Posterior cingulate gyrus (tissue), 11 donors: Measurements from ENCODE around the gene S100A2.
A peak's percentile ranks its signal among the peaks of the same experiment; 100 is the strongest.

Experiments used
- DNase-seq, 10 donors: peaks; one replicate each; pipeline versions ENCODE4 v3.0.0 to v3.0.0-alpha.2; 2020 to 2021; ENCODE audit warnings: mixed read lengths in 3 of 10
- intact Hi-C: fragments of 100-400 bp; cut with DNase I; formaldehyde crosslinking; loops from one replicate; pipeline ENCODE4 v1.15.1; 2023

S100A2 gene

DNA sequence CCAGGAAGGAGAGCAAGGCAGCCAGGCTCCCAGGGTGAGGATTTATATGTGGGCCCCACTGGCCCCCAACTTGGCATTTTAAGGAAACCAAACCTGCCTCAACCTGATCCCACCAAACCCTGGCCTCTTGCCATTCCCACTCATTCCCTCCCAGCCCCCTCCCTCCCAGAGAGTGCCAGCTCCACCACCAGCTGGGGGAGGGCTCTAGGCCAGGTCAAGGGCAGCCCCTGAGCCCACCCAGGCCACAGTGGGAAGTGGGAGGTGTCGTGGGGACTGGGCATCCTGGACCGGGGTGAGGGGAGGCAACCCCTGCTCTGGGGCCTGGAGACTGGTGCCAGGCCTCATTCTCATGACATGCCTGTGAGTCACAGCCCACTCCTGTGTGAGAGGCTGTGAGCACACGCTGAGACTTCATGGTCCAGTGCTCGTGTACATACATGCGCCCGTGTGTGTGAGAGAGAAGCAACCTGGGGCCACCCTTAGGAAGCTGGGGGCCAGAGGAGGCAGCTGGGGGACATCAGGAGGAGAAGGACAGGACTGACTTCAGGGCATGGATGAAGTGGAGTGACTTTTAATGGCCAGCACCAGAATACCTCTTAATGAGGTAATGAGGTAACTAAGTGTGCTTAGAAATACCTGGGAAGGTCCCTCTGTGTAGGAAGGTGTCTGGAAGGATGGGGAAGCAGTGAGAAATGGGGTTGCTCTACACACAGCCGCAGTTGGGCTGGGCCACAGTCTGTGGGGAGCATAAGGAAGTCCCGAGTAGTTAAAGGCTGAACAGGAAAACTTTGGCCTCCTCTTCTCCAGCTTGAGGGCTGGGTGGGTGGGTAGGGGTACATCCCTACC lies at the start of gene S100A2:
Gene S100A2, minus strand, starts transcription at position 316 of the 846 bp plus-strand sequence. CDS start 1,967 bp downstream, outside the sequence.
- intact Hi-C loops, result loop anchor here (5.0 to 10.0 kb wide), 2 partner anchors 33 to 211 kb away; partner anchors contain the start of gene S100A9
- DNase-seq, result peak in 1 of 10 donors; percentile 79

GRCh38 chr1:153615406-153615805 lies 49.8 kb upstream of the S100A2 start:
- peak in 1 of 10 donors; percentile 60 for DNase-seq

GRCh38 chr1:153614906-153615305 lies 49.3 kb upstream of the S100A2 start:
- intact Hi-C loops, result no loop called here
- peak in 1 of 10 donors; percentile 72 for DNase-seq

More at GRCh38 chr1:153615406-153615805, 49.8 kb upstream of the S100A2 start:
- intact Hi-C loops, result no loop called here

GRCh38 chr1:153614189-153614900 lies 48.7 kb upstream of the S100A2 start:
- intact Hi-C loops, result no loop called here
- peak in 2 of 10 donors; percentile 37 to 75 for DNase-seq

DNA sequence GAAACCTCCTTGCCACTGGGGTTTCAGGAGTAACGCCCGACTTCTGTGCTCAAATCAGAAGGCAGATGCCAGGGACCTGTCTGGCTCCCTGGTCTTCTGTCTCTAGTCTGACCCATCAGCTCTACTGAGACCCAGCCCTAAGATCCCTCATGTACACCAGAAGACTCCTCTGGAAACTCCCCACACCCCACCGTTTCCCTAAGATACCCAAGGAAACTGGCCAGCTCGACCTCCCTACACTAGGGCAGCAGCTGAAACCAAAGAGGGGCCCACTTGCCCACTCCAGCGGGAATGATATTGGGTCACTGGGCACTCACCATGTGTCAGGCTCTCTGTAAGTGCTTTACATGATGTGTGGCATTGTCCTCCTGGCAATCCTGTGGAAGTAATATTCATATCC lies 47.8 kb upstream of the S100A2 start:
- peak in 2 of 10 donors; percentile 27 to 57 for DNase-seq
- intact Hi-C loops, result no loop called here

- DNase-seq, result peak in 5 of 10 donors; percentile 33 to 83 (median 45)
- intact Hi-C loops, result no loop called here
These were observed 47.2 kb upstream of the S100A2 start, which contains the start of gene S100A16 for GRCh38 chr1:153612755-153613331. S100A16 (minus strand) TSS chr1:153613137; CDS start chr1:153608151, 4,986 bp downstream.

- peak in 2 of 10 donors; percentile 18 to 60 for DNase-seq
- intact Hi-C loops, result no loop called here
These were observed 46.6 kb upstream of the S100A2 start for GRCh38 chr1:153612111-153612754.

- intact Hi-C loops, result no loop called here
- no peak for DNase-seq
These were observed 45.7 kb upstream of the S100A2 start for GRCh38 chr1:153611356-153611755.

DNA sequence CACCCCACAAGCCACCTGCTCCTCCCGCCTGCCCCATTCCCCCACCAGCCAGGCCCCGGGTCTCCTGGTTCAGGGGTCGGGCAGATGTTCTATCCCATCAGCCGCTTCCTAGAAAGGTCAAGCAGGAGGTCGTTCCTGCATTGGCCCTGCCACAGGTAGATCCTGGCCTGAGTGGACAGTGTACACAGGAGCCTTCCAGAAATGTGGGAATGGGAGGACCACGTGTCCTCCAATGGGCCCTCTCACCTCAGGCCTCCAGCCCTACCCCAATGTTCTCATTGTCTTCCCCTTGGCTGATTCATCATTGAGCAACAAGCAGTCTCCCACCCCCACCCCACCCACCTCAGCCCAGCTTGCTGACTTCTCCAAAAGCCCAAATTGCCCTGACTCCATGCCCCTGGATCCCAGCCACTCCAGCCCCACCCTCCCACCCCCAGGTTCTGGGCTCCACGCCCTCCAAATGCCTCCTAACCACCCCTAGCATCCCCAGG lies 45.2 kb upstream of the S100A2 start:
- intact Hi-C loops, result no loop called here
- peak in 2 of 10 donors; percentile 18 to 23 for DNase-seq

- peak in 2 of 10 donors; percentile 9 to 43 for DNase-seq
- intact Hi-C loops, result no loop called here
These were observed 44.7 kb upstream of the S100A2 start for GRCh38 chr1:153610334-153610733.

DNA sequence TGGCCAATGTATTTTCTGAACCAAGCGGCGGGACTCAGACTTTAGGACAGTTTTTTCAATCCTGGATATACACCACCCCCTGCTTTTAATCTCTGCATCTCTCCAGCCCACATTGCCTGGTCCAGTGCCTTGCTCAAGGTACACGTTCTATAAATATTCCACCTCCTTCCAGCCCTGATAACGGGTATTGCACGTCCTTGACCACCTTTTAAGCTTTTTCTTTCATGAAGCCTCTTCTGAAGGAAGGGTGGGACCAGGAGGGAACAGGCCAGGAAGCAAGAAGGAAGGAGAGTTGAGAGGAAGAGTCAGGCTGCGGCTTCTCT lies 43.9 kb upstream of the S100A2 start:
- intact Hi-C loops, result no loop called here
- peak in 1 of 10 donors; percentile 14 for DNase-seq

GRCh38 chr1:153608742-153609584 lies 43.3 kb upstream of the S100A2 start:
- peak in 8 of 10 donors; percentile 56 to 94 (median 72) for DNase-seq
- intact Hi-C loops, result no loop called here

- DNase-seq, result peak in 1 of 10 donors; percentile 70
- intact Hi-C loops, result no loop called here
These were observed 42.5 kb upstream of the S100A2 start for GRCh38 chr1:153608089-153608682.

DNA sequence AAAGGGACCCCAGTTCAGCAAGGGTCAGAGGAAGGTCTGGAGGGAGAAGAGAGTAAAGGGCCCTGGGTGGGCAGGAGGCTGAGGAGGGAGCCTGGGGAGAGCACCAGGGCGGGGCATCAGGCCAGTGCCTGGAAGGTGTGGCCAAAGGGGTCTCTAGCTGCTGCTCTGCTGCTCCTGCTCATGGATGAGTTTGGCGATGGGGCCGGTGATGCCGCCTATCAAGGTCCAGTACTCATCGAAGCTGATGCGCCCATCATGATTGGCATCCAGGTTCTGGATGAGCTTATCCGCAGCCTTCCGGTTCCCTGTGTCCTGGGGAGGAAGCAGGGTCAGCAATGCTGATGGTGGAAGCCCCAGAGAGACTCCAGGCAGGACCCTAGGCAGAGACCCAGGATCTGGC lies 41.7 kb upstream of the S100A2 start:
- intact Hi-C loops, result no loop called here
- DNase-seq, result peak in 1 of 10 donors; percentile 72

- intact Hi-C loops, result no loop called here
- DNase-seq, result peak in 1 of 10 donors; percentile 7
These were observed 40.5 kb upstream of the S100A2 start for GRCh38 chr1:153606194-153606593.

- no peak for DNase-seq
- intact Hi-C loops, result no loop called here
These were observed 37.1 kb upstream of the S100A2 start for GRCh38 chr1:153602749-153603148.

DNA sequence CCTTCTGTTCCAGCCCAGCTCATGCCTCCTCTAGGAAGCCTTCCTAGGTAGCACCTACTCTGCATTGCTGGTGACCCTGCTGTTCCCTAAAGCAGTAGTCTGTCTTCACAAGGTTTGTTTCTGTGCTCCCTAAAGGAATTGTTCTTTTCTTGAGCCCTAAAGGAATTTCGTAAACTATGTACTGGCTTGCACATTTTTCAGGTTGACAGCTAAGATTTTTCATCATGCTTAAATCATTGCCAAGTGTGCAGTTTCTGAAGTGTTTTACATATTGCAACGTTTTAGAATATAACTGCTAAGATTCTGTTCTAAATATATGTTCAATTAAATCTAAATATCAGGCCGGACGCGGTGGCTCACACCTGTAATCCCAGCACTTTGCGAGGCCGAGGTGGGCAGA lies 34.2 kb upstream of the S100A2 start:
- DNase-seq, result peak in 1 of 10 donors; percentile 24
- intact Hi-C loops, result no loop called here

GRCh38 chr1:153598309-153599172 lies 32.9 kb upstream of the S100A2 start:
- peak in 1 of 10 donors; percentile 41 for DNase-seq
- intact Hi-C loops, result no loop called here
